Endothelial cell of umbilical vein (primary cell): ENCODE measurements around the gene CCNK.

Experiments used
- CTCF ChIP-seq, 2 donors: IDR thresholded peaks; 1 replicate in 1 of 2; 2 replicates in 1 of 2; pipeline ENCODE4 v1.5.1; 2011; ENCODE audit warnings: low read length in 2 of 2, mild to moderate bottlenecking in 2 of 2, moderate library complexity in 2 of 2, control low read depth in 1 of 2, inconsistent platforms in 1 of 2, low read depth in 1 of 2; ENCODE audit not compliant: insufficient read depth in 1 of 2; ENCODE audit errors: extremely low read depth in 1 of 2
- EZH2 ChIP-seq: IDR thresholded peaks from 2 replicates; pipeline ENCODE4 v1.6.1; 2012; ENCODE audit warnings: borderline replicate concordance, low read depth, mild to moderate bottlenecking, moderate library complexity, low read length, inconsistent platforms; ENCODE audit not compliant: severe bottlenecking
- FOS ChIP-seq: IDR thresholded peaks from 2 replicates; pipeline ENCODE4 v1.6.1; 2011; ENCODE audit warnings: mild to moderate bottlenecking, low read length, moderate library complexity, borderline replicate concordance; ENCODE audit not compliant: insufficient read depth
- GATA2 ChIP-seq: IDR thresholded peaks from 2 replicates; pipeline ENCODE4 v1.7.0; 2011; ENCODE audit warnings: low read depth, mild to moderate bottlenecking, moderate library complexity, mixed read lengths, low read length; ENCODE audit not compliant: insufficient read length, insufficient read depth
- JUN ChIP-seq: IDR thresholded peaks from 2 replicates; pipeline ENCODE4 v1.6.1; 2011; ENCODE audit warnings: borderline replicate concordance, low read depth; ENCODE audit not compliant: insufficient read length, insufficient read depth
- MAX ChIP-seq: IDR thresholded peaks from 2 replicates; pipeline ENCODE4 v1.6.1; 2011; ENCODE audit not compliant: insufficient read depth, insufficient read length
- POLR2A ChIP-seq: IDR thresholded peaks from 2 replicates; pipeline ENCODE4 v1.6.1; 2012; ENCODE audit warnings: low read depth, mild to moderate bottlenecking, control low read depth, low read length
- POLR2AphosphoS5 ChIP-seq: IDR thresholded peaks from 2 replicates; pipeline ENCODE4 v1.6.1; 2012; ENCODE audit warnings: low read depth, mild to moderate bottlenecking, control low read depth, low read length, moderate library complexity; ENCODE audit not compliant: insufficient read depth

GRCh38 chr14:99502989-99503421 lies 21.8 kb downstream of the CCNK start:
- TF ChIP-seq POLR2A (no peak), CTCF (IDR thresholded peaks at IDR 0.05; ENCODE audit: extremely low read depth in 1 of 2, insufficient read depth in 1 of 2, low read depth in 1 of 2, low read length in 2 of 2) (no peak), GATA2 (no peak), POLR2AphosphoS5 (no peak), MAX (no peak), EZH2 (no peak), FOS (no peak), JUN (no peak)
